K562 (cell line): ENCODE measurements around the gene AKAP7. TPM values are rescaled to one million over a fixed set of nuclear protein-coding genes. Genes with fewer than 3 reads are reported as not detected.

ENCODE experiments used
- ATAC-seq: fragments of 200-7000 bp; cut with Tn5 transposase; 3 replicates; pipeline ENCODE4 v1.9.1; 2020; ENCODE audit warnings: moderate library complexity
- BruUV-seq: library from RNA; stranded (reverse); fragments of 400-500 nt; replicated peaks from 2 replicates; lab custom pipeline; 2021; lab: Mats Ljungman, UMichigan
- CTCF ChIA-PET: fragments of 300-600 bp; formaldehyde crosslinking; extraction: SDS; loops from one replicate; lab custom pipeline; 2021; ENCODE audit warnings: low intra/inter-chr PET ratio; lab: Yijun Ruan, JAX
- POLR2A ChIA-PET: fragments of 300-600, 350-650 bp; sonication (Branson Sonifier 250); formaldehyde crosslinking; extraction: SDS; loops from one replicate; lab custom pipeline; 2021; ENCODE audit warnings: antibody characterized with exemption, inconsistent platforms; lab: Yijun Ruan, JAX
- DNase-seq, 4 experiments: peaks; one replicate each; pipeline versions ENCODE4 v3.0.0 to v3.0.0-alpha.2; 2011 to 2018; ENCODE audit warnings: low spot score in 3 of 4, mixed read lengths in 3 of 4; ENCODE audit errors: extremely low read depth in 1 of 4
- FAIRE-seq: peaks from 2 replicates; lab custom pipeline; 2011; peaks lifted over from hg19 to GRCh38; lab: Jason Lieb, UNC
- H2AFZ ChIP-seq: 2 replicates; pipeline ENCODE4 v1.6.0; 2011; ENCODE audit warnings: low read depth, low read length, control low read depth, inconsistent platforms
- H3K27ac ChIP-seq: fragments of 200-600 bp; 3 replicates; pipeline ENCODE4 v1.8.0; 2011; ENCODE audit warnings: low read depth, mild to moderate bottlenecking, control low read depth, inconsistent platforms, low read length, moderate library complexity, mixed read lengths; ENCODE audit errors: extremely low read depth
- H3K27me3 ChIP-seq, 2 experiments: fragments of 300-600 bp in 1 of 2; 2 replicates in 1 of 2; 3 replicates in 1 of 2; pipeline versions ENCODE4 v1.6.0 to v1.8.0; 2011; ENCODE audit warnings: inconsistent platforms in 2 of 2, low read length in 2 of 2, mild to moderate bottlenecking in 1 of 2, mixed read lengths in 1 of 2, moderate library complexity in 1 of 2; ENCODE audit not compliant: control insufficient read depth in 2 of 2, insufficient read depth in 2 of 2
- H3K36me3 ChIP-seq: fragments of 300-600 bp; 3 replicates; pipeline ENCODE4 v1.8.0; 2011; ENCODE audit warnings: mild to moderate bottlenecking, low read length, inconsistent platforms; ENCODE audit not compliant: control insufficient read depth, insufficient read depth
- H3K4me1 ChIP-seq, 2 experiments: fragments of 200-600 bp in 1 of 2; replicated peaks in 1 of 2; 2 replicates in 1 of 2; 3 replicates in 1 of 2; pipeline versions ENCODE4 v1.5.1 to v1.8.0; 2011; ENCODE audit warnings: inconsistent platforms in 2 of 2, low read length in 2 of 2, mild to moderate bottlenecking in 1 of 2, mixed read lengths in 1 of 2, moderate library complexity in 1 of 2; ENCODE audit not compliant: control insufficient read depth in 2 of 2, insufficient read depth in 2 of 2
- H3K4me2 ChIP-seq: 2 replicates; pipeline ENCODE4 v1.6.1; 2011; ENCODE audit warnings: low read length, control low read depth, inconsistent platforms, mixed read lengths; ENCODE audit not compliant: insufficient read depth
- H3K4me3 ChIP-seq: fragments of 200-600 bp; sonication (generic), shearing (Covaris generic); 2 replicates; pipeline ENCODE4 v1.5.1; 2016; ENCODE audit warnings: control low read depth, inconsistent platforms
- H3K79me2 ChIP-seq: fragments of 200-600 bp; 3 replicates; pipeline ENCODE4 v1.8.0; 2011; ENCODE audit warnings: low read length, inconsistent platforms; ENCODE audit not compliant: control insufficient read depth, insufficient read depth
- H3K9ac ChIP-seq, 2 experiments: 2 replicates each; pipeline versions ENCODE4 v1.6.0 to v1.6.1; 2011; ENCODE audit warnings: low read depth in 2 of 2, low read length in 2 of 2, control low read depth in 1 of 2, inconsistent platforms in 1 of 2, mild to moderate bottlenecking in 1 of 2, mixed read lengths in 1 of 2; ENCODE audit not compliant: insufficient read depth in 1 of 2
- H3K9me1 ChIP-seq: one replicate; pipeline ENCODE4 v1.6.0; 2011; ENCODE audit warnings: inconsistent platforms, mild to moderate bottlenecking, low read length, moderate library complexity; ENCODE audit not compliant: control insufficient read depth, insufficient read depth
- H3K9me3 ChIP-seq: replicated peaks from 2 replicates; pipeline ENCODE4 v1.5.1; 2011; ENCODE audit warnings: low read depth, low read length, inconsistent platforms; ENCODE audit not compliant: control insufficient read depth, insufficient read depth
- H4K20me1 ChIP-seq: replicated peaks from 2 replicates; pipeline ENCODE4 v1.6.1; 2011; ENCODE audit warnings: low read length, inconsistent platforms, mixed read lengths; ENCODE audit not compliant: control insufficient read depth, insufficient read depth
- ELF4 ChIP-seq: fragments of 450-650 bp; formaldehyde crosslinking; IDR thresholded peaks from 2 replicates; pipeline ENCODE4 v1.4.0; 2022; ENCODE audit warnings: missing genetic modification characterization
- GABPA ChIP-seq: fragments of 200-800 bp; sonication (Bioruptor generic); conservative IDR thresholded peaks from 2 replicates; pipeline ENCODE4 v1.6.1; 2016; ENCODE audit warnings: low read depth, missing genetic modification characterization, missing compliant biosample characterization
- SP1 ChIP-seq: sonication (generic); formaldehyde crosslinking; IDR thresholded peaks from 2 replicates; pipeline ENCODE4 v1.8.1; 2022; ENCODE audit warnings: mild to moderate bottlenecking, missing genetic modification reagents
- STAG1 ChIP-seq: sonication (generic); formaldehyde crosslinking; IDR thresholded peaks from 2 replicates; pipeline ENCODE4 v1.5.0; 2020; ENCODE audit warnings: missing genetic modification reagents, borderline replicate concordance
- TCF3 ChIP-seq: sonication (generic); formaldehyde crosslinking; IDR thresholded peaks from 2 replicates; pipeline ENCODE4 v1.4.0; 2020; ENCODE audit warnings: mild to moderate bottlenecking, missing genetic modification reagents
- ZNF184 ChIP-seq: sonication (generic); formaldehyde crosslinking; IDR thresholded peaks from 2 replicates; pipeline ENCODE4 v1.5.0; 2020; ENCODE audit warnings: missing genetic modification reagents
- ZNF785 ChIP-seq: fragments of 250-450 bp; sonication (Bioruptor Pico); IDR thresholded peaks from 2 replicates; pipeline ENCODE4 v1.4.0; 2020; ENCODE audit warnings: mild to moderate bottlenecking
- WGBS: fragments of 100-300 bp; shearing (Covaris generic); methylation state at CpG from one replicate; pipeline ENCODE4 v1.1.6; 2016; ENCODE audit warnings: low coverage, mixed read lengths; ENCODE audit not compliant: insufficient coverage; ENCODE audit errors: missing lambda C conversion rate; 5-methylcytosine and 5-hydroxymethylcytosine counted together
- in situ Hi-C: fragments of 300-500 bp; cut with MboI; formaldehyde crosslinking; loops from 4 replicates; pipeline ENCODE4 v1.15.0; 2018; ENCODE audit warnings: inconsistent platforms, mixed read lengths
- intact Hi-C: fragments of 100-400 bp; cut with micrococcal nuclease; formaldehyde crosslinking; loops from 2 replicates; pipeline ENCODE4 v1.14.2; 2022
- polyA plus RNA-seq, 8 experiments: library from polyadenylated mRNA; depleted of rRNA in 4 of 8; stranded (reverse) in 5 of 8; unstranded in 3 of 8; fragments of >200 nt; fragmentation: Nextera tagmentation in 2 of 8; fragmentation: Illumina TruSeq in 1 of 8; extraction: Ambion mirVana in 2 of 8; extraction: Trizol in 1 of 8; gene quantifications; 2 replicates each; pipeline versions ENCODE4 v1.2.1 to v1.2.3, GENCODE V29; 2011 to 2014; ENCODE audit warnings: inconsistent platforms in 1 of 8, missing spikeins in 1 of 8
- total RNA-seq, 7 experiments: library from RNA; depleted of rRNA in 6 of 7; stranded (reverse); fragments of >200 nt in 6 of 7; fragmentation: Illumina TruSeq in 2 of 7; extraction: Trizol in 2 of 7; gene quantifications; 2 replicates each; pipeline versions ENCODE4 v1.2.1 to v1.2.3, GENCODE V29; 2011 to 2021; ENCODE audit warnings: low replicate concordance in 1 of 7
- TF ChIP-seq, protein P1 (sequence below): fragments of 450-650 bp; IDR thresholded peaks from 2 replicates; pipeline ENCODE4 v1.6.1; 2018; ENCODE audit not compliant: partially characterized antibody
- TF ChIP-seq, protein P2 (sequence below): sonication (generic); formaldehyde crosslinking; IDR thresholded peaks from 2 replicates; pipeline ENCODE4 v1.8.0; 2022; ENCODE audit warnings: mild to moderate bottlenecking, missing genetic modification reagents

The AKAP7 gene
- total and polyA plus RNA-seq, 9 of the 15 experiments (the other 6 are each of a cell fraction or from before 2014, with no cell fraction given): 0.82 to 2.6 (median 1.6) TPM

DNA sequence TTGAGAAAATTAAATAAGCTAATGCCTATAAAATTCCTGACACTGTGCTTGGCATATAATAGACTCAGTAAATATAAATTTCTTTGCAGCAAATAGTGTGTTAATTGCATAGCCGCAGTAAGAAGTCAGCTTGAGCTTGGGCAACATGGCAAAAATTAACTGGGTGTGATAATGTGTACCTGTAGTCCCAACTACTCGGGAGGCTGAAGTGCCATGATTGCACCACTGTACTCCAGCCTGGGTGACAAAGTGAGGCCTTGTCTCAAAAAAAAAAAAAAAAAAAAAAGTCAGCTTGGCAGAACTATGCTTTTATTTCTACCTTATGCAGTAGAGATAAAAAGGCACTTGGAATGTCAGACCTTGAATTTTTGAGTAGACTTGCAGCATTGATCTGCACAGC, 121.8 kb downstream of the AKAP7 start (continued):
- TF ChIP-seq, protein P1, sequence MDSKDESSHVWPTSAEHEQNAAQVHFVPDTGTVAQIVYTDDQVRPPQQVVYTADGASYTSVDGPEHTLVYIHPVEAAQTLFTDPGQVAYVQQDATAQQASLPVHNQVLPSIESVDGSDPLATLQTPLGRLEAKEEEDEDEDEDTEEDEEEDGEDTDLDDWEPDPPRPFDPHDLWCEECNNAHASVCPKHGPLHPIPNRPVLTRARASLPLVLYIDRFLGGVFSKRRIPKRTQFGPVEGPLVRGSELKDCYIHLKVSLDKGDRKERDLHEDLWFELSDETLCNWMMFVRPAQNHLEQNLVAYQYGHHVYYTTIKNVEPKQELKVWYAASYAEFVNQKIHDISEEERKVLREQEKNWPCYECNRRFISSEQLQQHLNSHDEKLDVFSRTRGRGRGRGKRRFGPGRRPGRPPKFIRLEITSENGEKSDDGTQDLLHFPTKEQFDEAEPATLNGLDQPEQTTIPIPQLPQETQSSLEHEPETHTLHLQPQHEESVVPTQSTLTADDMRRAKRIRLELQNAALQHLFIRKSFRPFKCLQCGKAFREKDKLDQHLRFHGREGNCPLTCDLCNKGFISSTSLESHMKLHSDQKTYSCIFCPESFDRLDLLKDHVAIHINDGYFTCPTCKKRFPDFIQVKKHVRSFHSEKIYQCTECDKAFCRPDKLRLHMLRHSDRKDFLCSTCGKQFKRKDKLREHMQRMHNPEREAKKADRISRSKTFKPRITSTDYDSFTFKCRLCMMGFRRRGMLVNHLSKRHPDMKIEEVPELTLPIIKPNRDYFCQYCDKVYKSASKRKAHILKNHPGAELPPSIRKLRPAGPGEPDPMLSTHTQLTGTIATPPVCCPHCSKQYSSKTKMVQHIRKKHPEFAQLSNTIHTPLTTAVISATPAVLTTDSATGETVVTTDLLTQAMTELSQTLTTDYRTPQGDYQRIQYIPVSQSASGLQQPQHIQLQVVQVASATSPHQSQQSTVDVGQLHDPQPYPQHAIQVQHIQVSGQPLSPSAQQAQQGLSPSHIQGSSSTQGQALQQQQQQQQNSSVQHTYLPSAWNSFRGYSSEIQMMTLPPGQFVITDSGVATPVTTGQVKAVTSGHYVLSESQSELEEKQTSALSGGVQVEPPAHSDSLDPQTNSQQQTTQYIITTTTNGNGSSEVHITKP: no peak
- no peak for TF ChIP-seq ELF4 (CRISPR knock-in tag)
- TF ChIP-seq, all 486 proteins: peak for 0

DNA sequence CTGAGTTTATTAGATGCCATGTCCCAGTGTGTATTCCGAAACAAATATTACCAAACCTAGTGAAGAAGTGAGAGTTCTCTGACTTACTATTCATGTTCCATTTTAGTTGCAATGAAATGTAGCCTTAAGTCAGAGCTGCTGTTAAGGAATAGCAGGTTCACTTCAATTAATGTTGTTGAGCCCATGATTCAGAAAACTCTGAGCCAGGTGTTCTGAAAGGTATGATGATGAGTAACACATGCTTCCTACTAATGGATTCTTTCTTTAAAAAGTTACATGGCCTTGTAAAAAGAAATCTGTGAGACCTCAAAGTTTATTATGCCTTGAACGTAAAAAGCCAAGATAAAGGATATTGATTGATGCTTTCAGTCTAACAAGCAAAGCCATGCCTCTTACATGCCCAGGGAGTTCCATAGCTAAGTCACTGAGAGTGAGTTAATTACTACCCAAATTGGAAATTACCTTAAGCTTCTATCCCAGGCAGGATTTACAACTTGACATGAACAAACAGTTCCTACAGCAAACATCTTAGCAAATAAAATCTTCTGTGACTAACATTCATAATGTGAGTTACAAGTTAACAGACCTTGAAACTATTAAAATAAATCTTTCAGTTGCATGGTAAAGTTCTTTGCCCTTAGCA, 122.9 kb downstream of the AKAP7 start:
- in situ Hi-C loops (no loop called here), intact Hi-C loops (no loop called here)
- WGBS: 0% methylated on average over 2 of the region's 2 CpGs
- FAIRE-seq: no peak
- H2AFZ ChIP-seq: no peak overlapping the region
- H3K36me3 ChIP-seq: no peaks in the 10 kb centered on the region
- TF ChIP-seq GABPA (tag) (no peak), SP1 (CRISPR knock-in tag) (no peak), STAG1 (CRISPR knock-in tag) (no peak), ZNF785 (CRISPR knock-in tag) (no peak), TCF3 (CRISPR knock-in tag) (no peak), ZNF184 (CRISPR knock-in tag) (no peak)
- TF ChIP-seq, protein P2, sequence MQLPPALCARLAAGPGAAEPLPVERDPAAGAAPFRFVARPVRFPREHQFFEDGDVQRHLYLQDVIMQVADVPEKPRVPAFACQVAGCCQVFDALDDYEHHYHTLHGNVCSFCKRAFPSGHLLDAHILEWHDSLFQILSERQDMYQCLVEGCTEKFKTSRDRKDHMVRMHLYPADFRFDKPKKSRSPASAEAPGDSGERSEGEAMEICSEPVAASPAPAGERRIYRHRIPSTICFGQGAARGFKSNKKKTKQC (CRISPR knock-in tag): no peak
- no peak for DNase-seq
- H3K9me3 ChIP-seq: no peaks in the 10 kb centered on the region
- H3K27ac ChIP-seq: no peak overlapping the region
- no peak overlapping the region for H3K4me3 ChIP-seq
- H3K4me1 ChIP-seq: no peaks in the 10 kb centered on the region
- no peak overlapping the region for H3K4me2 ChIP-seq
- H4K20me1 ChIP-seq: no peaks in the 10 kb centered on the region
- no TSS peak for BruUV-seq
- ChIA-PET POLR2A (interaction anchor here (1.0 kb wide), 1 partner anchor 275 kb away, joined by 3 read pairs; no protein-coding TSS in a partner anchor), CTCF (no interaction called here)
- H3K79me2 ChIP-seq: no peaks in the 10 kb centered on the region
- no peak overlapping the region for H3K9ac ChIP-seq
- H3K27me3 ChIP-seq: no peaks in the 10 kb centered on the region
- no peaks in the 10 kb centered on the region for H3K9me1 ChIP-seq
- ATAC-seq: no peak
